Spinal cord (tissue), 10 donors: ENCODE measurements around the gene TFPI2. TPM values are rescaled to one million over a fixed set of nuclear protein-coding genes. Genes with fewer than 3 reads are reported as not detected.

Source experiments
- DNase-seq, 6 donors: peaks; one replicate each; pipeline versions ENCODE4 v3.0.0 to v3.0.0-alpha.2; 2013 to 2015; ENCODE audit warnings: low spot score in 6 of 6, low read depth in 4 of 6
- H3K27ac ChIP-seq: one replicate; pipeline ENCODE4 v1.5.1; 2013; ENCODE audit warnings: low read depth, low read length, control low read depth
- H3K27me3 ChIP-seq: one replicate; pipeline ENCODE4 v1.6.1; 2013; ENCODE audit warnings: low read length; ENCODE audit not compliant: control insufficient read depth, insufficient read depth
- H3K36me3 ChIP-seq: one replicate; pipeline ENCODE4 v1.6.1; 2013; ENCODE audit warnings: low read length; ENCODE audit not compliant: control insufficient read depth, insufficient read depth
- H3K4me1 ChIP-seq: one replicate; pipeline ENCODE4 v1.6.1; 2013; ENCODE audit warnings: low read length; ENCODE audit not compliant: control insufficient read depth, insufficient read depth
- H3K4me3 ChIP-seq: one replicate; pipeline ENCODE4 v1.5.1; 2013; ENCODE audit warnings: low read depth, low read length, control low read depth
- H3K9me3 ChIP-seq: one replicate; pipeline ENCODE4 v1.6.1; 2013; ENCODE audit warnings: low read length; ENCODE audit not compliant: control insufficient read depth, insufficient read depth
- WGBS: methylation state at CpG from one replicate; pipeline ENCODE4 v1.1.5; 2013; ENCODE audit warnings: missing lambda C conversion rate; ENCODE audit not compliant: insufficient coverage; 5-methylcytosine and 5-hydroxymethylcytosine counted together
- polyA plus RNA-seq, 2 donors: library from polyadenylated mRNA; unstranded; fragments of 120-200 nt; gene quantifications; one replicate each; pipeline ENCODE4 v1.2.1, GENCODE V29; 2013; ENCODE audit not compliant: insufficient read length in 2 of 2
- total RNA-seq, 2 donors: library from RNA; depleted of rRNA in 1 of 2; stranded (reverse); fragments of 120-200 nt in 1 of 2; fragments of >200 nt in 1 of 2; gene quantifications; one replicate each; pipeline versions ENCODE4 v1.2.3 to v1.2.4, GENCODE V29; 2013 to 2014
- donor health status: healthy.

TFPI2 gene
- total and polyA plus RNA-seq, 4 donors: 3.6 to 8.9 (median 5.8) TPM

- H3K27ac ChIP-seq: no peak overlapping the region
- no peaks in the 10 kb centered on the region for H3K9me3 ChIP-seq
- H3K4me3 ChIP-seq: no peak overlapping the region
- H3K27me3 ChIP-seq: no peaks in the 10 kb centered on the region
- H3K36me3 ChIP-seq: no peaks in the 10 kb centered on the region
- no peaks in the 10 kb centered on the region for H3K4me1 ChIP-seq
- 82% methylated on average over 3 of the region's 4 CpGs for WGBS
- no peak for DNase-seq
Observed at GRCh38 chr7:93861325-93861949, 29.1 kb downstream of the TFPI2 start.

DNA sequence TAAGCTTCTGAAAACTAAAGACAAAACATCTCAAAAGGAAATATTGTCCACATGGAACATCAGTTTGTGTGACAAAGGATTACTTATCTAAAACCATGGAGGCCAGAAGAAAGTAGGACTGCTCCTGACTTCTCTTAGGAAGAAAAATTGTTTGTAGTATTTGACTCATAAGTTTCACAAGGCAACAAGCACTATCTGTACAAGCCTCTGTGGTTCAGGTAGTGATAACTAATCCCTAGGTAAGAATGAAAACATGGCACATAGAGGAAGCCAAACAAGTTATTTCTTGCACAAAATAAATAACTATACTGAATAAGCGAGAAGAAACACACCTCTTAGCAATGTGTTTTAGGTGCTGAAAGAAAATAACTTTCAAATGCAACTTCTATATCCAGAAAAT is 30.3 kb downstream of the TFPI2 start:
- Histone ChIP-seq H3K36me3 (no peaks in the 10 kb centered on the region), H3K9me3 (no peaks in the 10 kb centered on the region), H3K27ac (no peak overlapping the region), H3K4me3 (no peak overlapping the region), H3K4me1 (no peaks in the 10 kb centered on the region), H3K27me3 (no peaks in the 10 kb centered on the region)
- DNase-seq: no peak
- no CpG with 5 or more reads among the region's 1 CpG for WGBS

GRCh38 chr7:93858857-93859256 is 31.7 kb downstream of the TFPI2 start:
- no CpG with 5 or more reads among the region's 2 CpGs for WGBS
- no peaks in the 10 kb centered on the region for H3K36me3 ChIP-seq
- no peaks in the 10 kb centered on the region for H3K27me3 ChIP-seq
- no peak for DNase-seq
- no peaks in the 10 kb centered on the region for H3K4me1 ChIP-seq
- H3K4me3 ChIP-seq: no peak overlapping the region
- H3K27ac ChIP-seq: no peak overlapping the region
- H3K9me3 ChIP-seq: no peaks in the 10 kb centered on the region

DNA sequence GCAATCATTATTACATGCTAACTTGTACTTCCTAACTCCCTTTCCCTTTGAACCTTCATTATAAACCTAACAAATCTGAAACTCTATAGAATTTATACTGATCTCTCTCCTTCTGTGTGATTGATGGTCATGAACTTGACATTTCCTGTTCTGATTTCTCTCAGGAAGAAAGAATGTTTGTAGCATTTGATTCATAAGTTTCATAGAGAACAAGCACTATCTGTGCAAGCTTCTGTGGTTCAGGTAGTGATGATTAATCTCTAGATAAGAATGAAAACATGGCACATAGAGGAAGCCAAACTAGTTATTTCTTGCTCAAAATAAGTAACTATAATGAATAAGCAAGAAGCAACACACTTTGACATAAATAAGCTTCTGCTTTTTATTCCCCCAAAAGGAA is 34.2 kb downstream of the TFPI2 start:
- H3K4me1 ChIP-seq: no peaks in the 10 kb centered on the region
- no peak overlapping the region for H3K27ac ChIP-seq
- H3K4me3 ChIP-seq: no peak overlapping the region
- no peaks in the 10 kb centered on the region for H3K27me3 ChIP-seq
- no peaks in the 10 kb centered on the region for H3K9me3 ChIP-seq
- H3K36me3 ChIP-seq: no peaks in the 10 kb centered on the region
- DNase-seq: no peak

DNA sequence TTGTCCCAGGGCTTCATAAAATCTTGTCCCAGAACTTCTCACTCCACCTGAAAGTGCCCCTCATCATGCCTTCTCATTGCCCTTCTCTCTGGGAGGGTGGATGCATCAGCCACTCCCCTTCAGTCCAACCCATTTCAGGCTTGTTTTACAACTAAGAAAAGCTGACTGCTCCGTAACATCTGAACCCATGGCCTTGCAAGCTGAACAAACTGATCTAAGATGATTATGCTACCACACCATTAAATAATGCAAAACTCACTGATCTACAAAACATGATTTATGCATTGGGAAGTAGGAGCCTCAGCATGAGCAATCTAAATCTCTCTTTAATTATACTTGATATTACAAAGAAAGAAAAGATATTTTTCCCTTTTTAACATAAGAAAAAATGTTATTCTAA is 34.8 kb downstream of the TFPI2 start:
- Histone ChIP-seq H3K27me3 (no peaks in the 10 kb centered on the region), H3K36me3 (no peaks in the 10 kb centered on the region), H3K27ac (no peak overlapping the region), H3K9me3 (no peaks in the 10 kb centered on the region), H3K4me1 (no peaks in the 10 kb centered on the region), H3K4me3 (no peak overlapping the region)
- no peak for DNase-seq
- no CpG with 5 or more reads among the region's 1 CpG for WGBS

DNA sequence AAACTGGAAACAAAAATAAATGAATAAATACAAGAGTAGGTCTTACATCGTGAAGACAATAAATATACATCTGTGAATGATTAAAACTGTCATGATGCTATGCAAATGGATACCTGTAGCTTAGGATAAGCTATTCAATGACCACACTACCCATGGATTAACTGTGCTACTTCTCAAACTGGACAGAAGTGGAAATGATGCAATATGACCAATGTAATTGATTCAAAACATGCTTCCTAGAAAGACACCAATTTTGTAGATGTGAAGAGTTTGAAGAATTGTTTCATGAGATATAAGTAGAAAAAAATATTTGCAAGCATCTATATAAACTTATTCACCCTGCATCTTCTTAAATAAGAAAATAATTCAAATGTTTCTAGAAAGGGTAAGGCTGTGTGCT is 36.1 kb downstream of the TFPI2 start:
- no peak for DNase-seq
- no peak overlapping the region for H3K4me3 ChIP-seq
- no peaks in the 10 kb centered on the region for H3K9me3 ChIP-seq
- H3K27me3 ChIP-seq: no peaks in the 10 kb centered on the region
- H3K36me3 ChIP-seq: no peaks in the 10 kb centered on the region
- no peaks in the 10 kb centered on the region for H3K4me1 ChIP-seq
- H3K27ac ChIP-seq: no peak overlapping the region
- no CpG with 5 or more reads among the region's 1 CpG for WGBS

GRCh38 chr7:93851536-93851935 is 39.0 kb downstream of the TFPI2 start:
- no peak for DNase-seq
- H3K36me3 ChIP-seq: no peaks in the 10 kb centered on the region
- H3K4me1 ChIP-seq: no peaks in the 10 kb centered on the region
- H3K9me3 ChIP-seq: no peaks in the 10 kb centered on the region
- no peak overlapping the region for H3K27ac ChIP-seq
- no peak overlapping the region for H3K4me3 ChIP-seq
- WGBS: no CpG with 5 or more reads among the region's 2 CpGs
- no peaks in the 10 kb centered on the region for H3K27me3 ChIP-seq

DNA sequence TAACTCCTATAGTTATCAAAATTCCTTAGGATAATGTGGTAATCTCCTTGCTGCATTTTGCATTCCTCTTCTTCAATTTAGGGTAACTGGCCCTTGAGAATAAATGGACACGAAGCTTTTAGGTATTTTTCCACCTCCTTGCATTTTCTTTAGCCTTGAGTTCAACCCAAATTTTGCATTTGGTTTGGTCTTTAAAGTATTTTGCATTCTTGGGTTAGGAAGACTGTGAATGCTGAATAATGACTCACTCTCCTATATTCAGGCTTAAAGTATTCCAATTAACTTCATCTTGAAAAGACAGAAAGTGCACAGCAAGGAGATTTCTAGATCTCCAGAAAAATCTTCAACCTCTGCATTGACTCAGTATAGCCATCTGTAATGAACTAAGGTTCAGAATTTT is 47.3 kb downstream of the TFPI2 start:
- no CpG with 5 or more reads among the region's 1 CpG for WGBS
- no peak for DNase-seq

DNA sequence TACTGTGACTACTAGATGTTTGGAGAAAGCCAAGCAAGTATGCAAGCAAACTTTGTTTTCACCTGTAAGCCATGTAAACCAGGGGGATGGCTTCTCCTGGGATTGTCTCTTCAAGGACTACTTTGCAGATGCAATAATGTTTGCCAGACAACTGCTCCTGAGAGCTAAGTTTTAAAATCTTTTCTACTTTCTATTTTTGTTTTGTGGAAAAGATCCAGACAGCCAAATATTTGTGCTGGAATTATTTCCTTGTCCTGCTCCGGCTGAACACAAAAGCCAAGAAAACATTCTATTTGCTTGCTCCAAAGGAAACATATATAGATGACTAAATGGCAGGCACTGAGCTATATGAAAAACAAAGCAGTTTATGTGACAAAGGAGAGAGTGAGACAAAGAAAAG is 51.6 kb downstream of the TFPI2 start:
- H3K27me3 ChIP-seq: no peaks in the 10 kb centered on the region
- no peaks in the 10 kb centered on the region for H3K4me1 ChIP-seq
- no peaks in the 10 kb centered on the region for H3K36me3 ChIP-seq
- WGBS: no CpG with 5 or more reads among the region's 1 CpG
- H3K9me3 ChIP-seq: no peaks in the 10 kb centered on the region
- no peak overlapping the region for H3K27ac ChIP-seq
- H3K4me3 ChIP-seq: no peak overlapping the region
- DNase-seq: peak in 1 of 6 donors; percentile 31

More for the DNA sequence above, 47.3 kb downstream of the TFPI2 start:
- Histone ChIP-seq H3K4me3 (no peak overlapping the region), H3K36me3 (no peaks in the 10 kb centered on the region), H3K27me3 (no peaks in the 10 kb centered on the region), H3K9me3 (no peaks in the 10 kb centered on the region), H3K4me1 (no peaks in the 10 kb centered on the region), H3K27ac (no peak overlapping the region)

- WGBS: no CpG with 5 or more reads among the region's 3 CpGs
- Histone ChIP-seq H3K4me3 (no peak overlapping the region), H3K27me3 (no peaks in the 10 kb centered on the region), H3K9me3 (no peaks in the 10 kb centered on the region), H3K4me1 (no peaks in the 10 kb centered on the region), H3K36me3 (no peaks in the 10 kb centered on the region), H3K27ac (no peak overlapping the region)
- DNase-seq: no peak
Observed at GRCh38 chr7:93837245-93837644, 53.3 kb downstream of the TFPI2 start.
